T-helper 2 cell treated with Interferon-gamma antibody and Interleukin-4, amounts not matched to agents 100 ng/mL and 5 ng/mL, for 36 hours (primary cell): ENCODE results near the gene IDH3A. TPM values are rescaled to one million over a fixed set of nuclear protein-coding genes. Genes with fewer than 3 reads are reported as not detected.
"Not testable (repeated sequence)": the region's sequence is repeated elsewhere in the genome, so short reads cannot be mapped to it uniquely, and the experiment has no call there.

ENCODE experiments used
- intact Hi-C: fragments of 100-400 bp; cut with micrococcal nuclease; formaldehyde crosslinking; loops from one replicate; pipeline ENCODE4 v1.15.1; 2023
- total RNA-seq: library from RNA; stranded (reverse); gene quantifications from 2 replicates; pipeline ENCODE4 v1.2.3, GENCODE V29; 2022

IDH3A gene
- total RNA-seq, 1 donor from 2014 or later, result 115 TPM

DNA sequence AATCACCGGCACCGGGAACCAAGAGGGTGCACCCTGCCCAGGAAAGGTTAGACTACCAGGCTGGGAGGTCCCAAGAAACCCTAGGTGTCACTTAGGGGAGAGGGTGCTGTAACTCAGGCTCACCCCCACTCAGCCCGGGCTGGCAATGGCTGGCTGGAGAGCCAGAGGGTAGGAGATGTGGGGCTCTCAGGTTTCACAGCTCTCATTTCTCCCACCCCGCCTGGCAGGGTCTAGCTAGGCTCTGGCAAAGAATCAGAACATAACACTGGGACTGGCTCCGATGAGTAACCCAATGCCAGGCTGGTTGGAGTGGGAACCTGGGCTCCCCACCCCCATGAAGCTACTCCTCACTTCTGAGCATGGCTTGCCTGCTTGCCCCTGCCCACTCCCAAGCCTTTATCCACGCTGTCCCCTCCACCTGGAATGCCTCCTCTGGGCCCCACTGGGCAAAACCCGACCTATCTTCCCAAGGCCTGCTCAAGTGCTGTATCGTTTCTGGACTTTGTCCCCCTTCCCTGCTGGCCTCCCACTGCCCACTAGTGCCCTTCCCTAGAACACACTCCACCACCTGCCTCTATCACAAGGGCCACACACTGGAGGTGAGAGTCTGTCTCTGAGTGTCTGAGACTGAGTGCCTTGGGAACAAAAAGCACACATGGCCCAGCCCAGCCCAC is 19.9 kb upstream of the IDH3A start:
- intact Hi-C loops, result no loop called here

DNA sequence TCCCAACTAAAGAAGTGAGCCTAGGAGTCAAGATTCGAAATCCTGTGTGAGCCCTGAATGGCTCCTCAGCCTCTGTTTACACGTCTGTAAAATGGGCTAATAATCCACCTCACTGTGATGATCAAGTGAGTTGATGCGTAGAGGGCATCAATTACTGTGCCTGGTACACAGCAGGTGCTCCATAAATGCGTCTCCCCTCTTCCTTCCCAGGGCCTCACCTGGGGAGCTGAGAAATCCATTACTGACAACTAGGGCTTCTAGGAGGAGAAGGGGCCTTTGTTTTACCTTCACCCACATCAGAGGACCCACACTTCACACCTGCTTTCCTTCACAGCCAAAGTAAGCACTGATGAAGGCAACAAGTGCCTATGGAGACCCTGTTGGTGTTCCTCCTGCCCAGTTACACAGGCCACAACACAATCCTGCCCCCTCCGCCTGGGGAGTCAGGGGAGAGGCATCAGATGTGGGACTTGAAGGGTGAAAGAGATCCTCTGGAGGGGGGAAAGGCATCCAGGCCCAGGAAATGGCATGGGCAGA is 19.3 kb upstream of the IDH3A start:
- intact Hi-C loops, result loop anchor here (5.0 kb wide), 1 partner anchor 37 kb away; no protein-coding TSS in a partner anchor

GRCh38 chr15:78130466-78131294 is 18.5 kb upstream of the IDH3A start:
- intact Hi-C loops, result loop anchor here (1.0 to 5.0 kb wide), 4 partner anchors 19 to 111 kb away; partner anchors contain the start of gene IDH3A

DNA sequence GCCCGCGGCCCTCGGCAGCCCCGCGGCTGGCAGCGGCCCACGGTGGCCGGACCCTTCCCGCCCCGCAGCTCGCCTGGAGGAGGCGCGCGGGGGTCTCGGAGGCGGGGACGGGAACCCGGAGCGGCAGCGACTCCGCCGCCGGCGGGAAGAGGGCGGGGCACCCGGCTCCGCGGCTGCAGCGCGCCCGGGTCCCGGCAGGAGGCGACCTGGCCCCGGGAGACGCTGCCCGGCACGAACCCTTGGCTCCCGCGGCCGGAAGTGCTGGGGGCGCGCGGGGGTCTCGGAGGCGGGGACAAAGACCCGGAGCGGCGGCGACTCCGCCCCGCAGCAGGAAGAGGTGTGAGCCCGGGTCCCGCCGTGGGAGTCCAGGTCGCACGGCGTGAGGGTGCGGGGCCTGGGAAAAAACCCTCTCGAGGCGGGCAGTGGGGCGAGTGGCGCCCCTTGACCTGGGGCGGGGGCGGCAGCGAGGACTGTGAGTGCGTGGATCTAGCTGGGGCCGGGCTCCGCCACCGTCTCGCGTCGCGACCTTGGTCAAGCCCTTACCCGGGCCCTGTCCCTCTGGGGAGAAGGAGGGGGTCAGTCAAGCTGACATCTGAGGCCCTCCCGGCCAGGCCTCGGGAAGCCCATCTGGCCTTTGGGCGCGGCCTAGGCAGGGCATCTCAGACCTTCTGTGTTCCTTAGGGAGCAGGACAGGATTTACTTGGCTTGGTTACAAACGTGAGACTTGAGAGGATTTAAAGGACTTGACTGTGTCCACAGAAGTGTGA is 17.7 kb upstream of the IDH3A start, which contains the start of gene CIB2:
CIB2 (minus strand) TSS at position 151 of the 767 bp plus-strand sequence. CDS start 230 bp downstream, outside the sequence.
- intact Hi-C loops, result loop anchor here (1.0 to 5.0 kb wide), 4 partner anchors 18 to 110 kb away; partner anchors contain the start of gene IDH3A

GRCh38 chr15:78133801-78134200 is 15.4 kb upstream of the IDH3A start:
- intact Hi-C loops, result loop anchor here (5.0 kb wide), 1 partner anchor 34 kb away; no protein-coding TSS in a partner anchor

GRCh38 chr15:78139578-78139977 is 9.6 kb upstream of the IDH3A start:
- intact Hi-C loops, result no loop called here

- intact Hi-C loops, result loop anchor here (10.0 kb wide), 1 partner anchor 295 kb away; the partner anchor contains the start of gene IREB2
Observed at GRCh38 chr15:78140292-78140691, 8.9 kb upstream of the IDH3A start.

DNA sequence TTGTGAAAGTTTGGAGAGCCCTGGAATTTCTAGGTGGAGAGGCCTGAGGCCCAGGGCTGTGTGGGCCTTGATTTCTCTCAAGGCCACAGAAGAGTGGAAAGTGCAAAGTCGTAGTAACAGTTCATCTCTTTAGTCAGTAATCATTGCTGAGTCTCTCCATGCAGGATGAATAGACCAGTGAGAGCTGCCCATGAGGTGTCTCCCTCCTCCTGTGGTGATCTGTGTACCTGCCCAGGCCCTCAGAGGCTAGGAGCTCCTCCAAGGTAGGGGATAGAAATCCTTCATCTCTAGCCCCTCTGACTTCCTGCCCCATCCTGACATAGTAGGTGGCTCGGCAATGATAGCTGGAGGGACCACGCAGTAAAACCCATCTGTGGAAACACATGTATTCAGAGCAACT is 6.8 kb upstream of the IDH3A start:
- intact Hi-C loops, result loop anchor here (10.0 kb wide), 1 partner anchor 292 kb away; the partner anchor contains the start of gene IREB2

- intact Hi-C loops, result loop anchor here (10.0 kb wide), 1 partner anchor 288 kb away; the partner anchor contains the start of gene IREB2
Observed at GRCh38 chr15:78146425-78147154, 2.6 kb upstream of the IDH3A start.

GRCh38 chr15:78147566-78147965 is 1.6 kb upstream of the IDH3A start:
- intact Hi-C loops, result loop anchor here (10.0 kb wide), 1 partner anchor 287 kb away; the partner anchor contains the start of gene IREB2

DNA sequence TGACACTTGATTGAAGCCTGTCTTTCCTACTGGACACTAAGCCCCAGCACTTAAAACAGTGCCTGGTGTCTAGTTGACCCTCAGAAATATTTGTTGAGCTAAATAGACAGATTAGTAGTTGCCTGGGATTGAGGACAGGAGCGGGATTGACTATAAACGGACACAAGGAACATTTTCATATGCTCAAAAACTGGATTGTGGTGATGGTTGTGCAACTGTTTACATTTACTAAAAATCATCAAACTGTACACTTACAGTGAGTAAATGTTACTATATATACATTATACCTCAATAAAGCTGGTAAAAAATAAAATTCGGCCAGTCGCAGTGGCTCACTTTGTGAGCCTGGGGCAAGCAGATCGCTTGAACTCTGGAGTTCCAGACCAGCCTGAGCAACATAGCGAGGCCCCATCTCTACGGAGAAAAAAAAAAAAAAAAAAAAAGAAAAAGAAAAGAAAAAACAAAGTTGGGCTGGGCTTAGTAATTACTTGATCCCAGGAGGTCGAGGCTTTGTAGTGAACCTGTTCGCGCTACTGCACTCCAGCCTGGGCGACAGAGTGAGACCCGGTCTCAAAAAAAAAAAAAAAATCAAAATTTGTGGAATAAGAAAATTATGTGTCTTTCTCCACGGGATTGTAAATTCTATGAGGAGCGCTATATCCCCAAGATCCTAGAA is 632 bp upstream of the IDH3A start:
- intact Hi-C loops, result loop anchor here (1.0 to 10.0 kb wide), 4 partner anchors 17 to 286 kb away; partner anchors contain the start of genes CIB2, IREB2 and SKIC8

DNA sequence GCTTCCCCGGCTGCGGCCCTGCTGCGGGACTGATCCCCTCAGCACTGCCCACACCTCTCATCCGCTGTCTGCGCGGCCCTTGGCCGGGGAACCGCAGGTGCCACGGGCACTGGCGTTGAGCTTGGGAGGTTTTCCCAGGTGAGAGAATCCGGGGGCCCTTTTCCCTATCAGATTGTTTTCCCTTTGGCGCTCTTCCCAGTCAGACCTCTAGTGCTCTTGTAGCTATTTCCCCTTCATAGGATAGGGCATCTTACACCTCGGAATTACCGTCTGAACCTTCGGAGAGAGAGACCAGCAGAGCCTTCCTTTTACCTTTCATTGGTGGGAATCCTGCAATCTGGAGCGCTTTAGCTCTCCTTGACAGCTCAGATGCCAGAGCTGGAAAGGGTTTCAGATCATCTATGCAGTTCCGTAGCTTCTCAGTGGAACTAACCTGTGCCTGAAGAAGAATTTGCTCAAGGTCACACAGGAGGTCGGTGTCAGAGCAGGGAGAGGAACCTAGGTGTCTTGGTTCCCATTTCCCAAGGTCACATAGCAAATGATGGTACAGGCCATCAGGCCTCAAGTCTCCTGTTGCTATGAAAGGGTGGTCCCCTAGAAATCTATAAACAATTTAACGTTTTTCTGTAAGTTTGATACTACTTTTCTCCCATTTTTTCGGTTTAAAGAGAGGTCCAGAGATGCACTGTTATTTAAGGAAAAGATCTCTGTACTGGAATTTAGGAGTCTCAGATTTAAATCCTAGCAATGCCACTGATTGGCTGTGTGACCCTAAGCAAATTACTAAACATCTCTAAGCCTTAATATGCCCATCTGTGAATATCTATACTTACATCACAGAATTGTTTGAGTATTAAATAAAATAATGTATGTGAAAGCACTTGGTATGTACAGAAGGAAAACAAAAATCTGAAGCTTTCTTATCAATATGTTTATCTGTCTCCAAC is 916 bp downstream of the IDH3A start:
- intact Hi-C loops, result loop anchor here (1.0 to 10.0 kb wide), 4 partner anchors 17 to 285 kb away; partner anchors contain the start of genes CIB2, IREB2 and SKIC8

GRCh38 chr15:78151075-78151474 is 1.9 kb downstream of the IDH3A start:
- intact Hi-C loops, result not testable (repeated sequence)

GRCh38 chr15:78154955-78155354 is 5.8 kb downstream of the IDH3A start:
- intact Hi-C loops, result no loop called here

DNA sequence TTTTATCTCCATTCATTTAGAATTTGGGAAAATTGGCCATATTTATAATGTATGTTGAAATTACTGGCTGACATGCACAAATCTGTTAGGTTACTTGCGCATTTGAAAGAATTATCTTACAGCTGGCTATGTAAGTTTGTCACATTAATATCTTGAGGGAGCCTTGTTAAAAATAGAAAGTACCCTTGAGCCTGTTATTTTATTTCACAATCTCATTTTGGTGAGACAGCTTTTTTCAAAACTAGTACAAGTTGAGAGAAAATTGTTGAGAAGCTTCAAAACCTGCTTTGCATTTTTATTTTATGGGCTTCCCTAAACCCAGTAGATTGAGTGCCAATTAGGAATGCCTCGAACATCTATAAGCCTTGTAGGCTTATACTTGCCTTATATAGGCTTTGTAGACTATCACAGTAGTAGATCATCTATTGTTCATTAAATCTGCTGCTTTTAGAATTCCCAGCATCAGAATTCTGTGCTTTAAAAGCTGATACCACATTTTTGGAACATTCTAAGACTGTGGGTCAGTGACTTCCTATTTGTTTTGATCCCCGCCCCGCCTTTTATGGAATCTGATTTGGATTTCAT is 6.3 kb downstream of the IDH3A start:
- intact Hi-C loops, result no loop called here

DNA sequence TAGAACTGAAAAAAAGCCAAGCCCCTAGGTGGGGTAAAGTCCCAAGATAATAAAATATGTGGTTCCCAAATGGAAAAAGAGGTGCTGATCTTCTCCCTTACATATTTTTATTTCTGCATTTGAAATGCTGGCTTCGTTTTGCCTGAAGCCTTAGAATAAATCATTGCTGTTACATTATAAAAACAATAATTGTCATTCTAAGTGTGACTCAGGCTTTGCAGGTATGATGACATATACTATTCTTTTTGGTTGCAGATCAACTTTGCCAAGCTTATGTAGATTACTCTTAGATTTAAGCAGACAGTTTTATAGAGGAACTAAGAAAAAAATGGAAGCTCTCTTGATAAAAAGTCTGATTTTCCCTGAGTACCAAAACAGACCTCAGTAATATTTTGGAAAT is 7.5 kb downstream of the IDH3A start:
- intact Hi-C loops, result no loop called here

DNA sequence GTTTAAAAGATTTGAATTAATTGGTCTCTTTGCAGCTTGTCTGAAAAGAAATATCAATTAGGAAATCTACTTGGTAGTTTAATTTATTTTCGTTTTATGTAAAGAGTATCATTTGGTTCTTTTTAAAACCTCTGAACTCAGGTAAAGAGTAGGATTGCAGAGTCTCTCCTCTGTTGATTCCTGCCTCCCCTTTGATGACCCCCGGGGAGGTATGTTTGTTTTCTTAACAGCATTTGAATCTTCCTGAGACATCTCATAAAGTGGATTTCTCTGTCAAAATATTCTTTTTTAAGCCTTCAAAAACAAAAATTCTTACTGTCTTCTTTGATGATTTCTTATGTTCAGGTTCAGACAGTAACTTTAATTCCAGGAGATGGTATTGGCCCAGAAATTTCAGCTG is 8.0 kb downstream of the IDH3A start:
- intact Hi-C loops, result no loop called here

GRCh38 chr15:78159395-78159794 is 10.2 kb downstream of the IDH3A start:
- intact Hi-C loops, result no loop called here
